Upper lobe of left lung (tissue), 4 donors: Measurements from ENCODE around the gene PRKCA.

Source experiments
- EP300 ChIP-seq, 4 donors: sonication (generic); formaldehyde crosslinking; IDR thresholded peaks; one replicate each; pipeline ENCODE4 v1.5.1; 2017; ENCODE audit warnings: antibody characterized with exemption in 4 of 4, control low read depth in 2 of 4
- POLR2A ChIP-seq, 4 donors: fragments of 450-650 bp; IDR thresholded peaks; one replicate each; pipeline ENCODE4 v1.5.1; 2016 to 2017; ENCODE audit warnings: antibody characterized with exemption in 4 of 4, mild to moderate bottlenecking in 2 of 4
- POLR2AphosphoS5 ChIP-seq, 2 donors: sonication (generic); formaldehyde crosslinking; IDR thresholded peaks; one replicate each; pipeline ENCODE4 v1.5.1; 2017; ENCODE audit warnings: antibody characterized with exemption in 2 of 2
- TF ChIP-seq, protein P1 (sequence below), 6 experiments: fragments of 450-650 bp in 4 of 6; fragments of 200-600 bp in 2 of 6; sonication (generic) in 2 of 6; IDR thresholded peaks; one replicate each; pipeline ENCODE4 v1.5.1; 2016 to 2019; ENCODE audit warnings: antibody characterized with exemption in 6 of 6

DNA sequence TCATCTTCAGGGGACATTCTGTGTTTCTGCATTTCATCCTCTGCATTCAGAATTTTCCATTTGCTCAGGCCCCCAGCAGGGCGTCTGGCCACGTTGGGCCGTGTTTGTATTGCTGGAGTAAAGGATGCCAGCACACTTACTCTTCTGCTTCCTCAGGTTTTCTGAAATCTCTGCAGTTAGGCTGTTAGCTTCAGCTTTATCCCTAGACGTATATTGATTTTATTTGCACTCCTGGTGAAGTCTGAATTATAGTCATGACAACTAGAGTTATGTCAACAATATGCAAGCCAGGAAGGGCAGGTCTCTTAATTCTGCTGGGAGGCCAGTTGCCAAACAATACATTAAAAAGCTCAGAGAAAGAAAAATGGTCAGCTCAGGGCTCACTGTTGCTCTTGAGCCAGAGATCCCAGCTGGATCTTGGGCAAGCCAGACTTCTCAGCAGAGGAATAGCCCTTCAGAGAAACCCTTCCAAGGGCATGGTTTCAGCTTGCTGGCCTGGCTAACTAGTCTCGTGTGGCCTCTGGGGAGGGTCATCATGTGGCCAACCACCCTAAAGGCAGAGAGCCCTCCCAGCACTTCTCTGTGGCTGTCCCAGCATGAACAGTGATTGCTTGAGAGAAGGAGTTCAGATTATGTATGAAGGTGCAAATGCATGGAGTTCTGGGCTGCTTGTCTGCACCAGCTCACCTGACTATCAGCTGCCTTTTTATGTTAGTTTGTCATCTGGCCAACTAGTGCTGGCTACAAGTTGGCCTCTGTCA is 422.3 kb downstream of the PRKCA start:
- TF ChIP-seq, protein P1, sequence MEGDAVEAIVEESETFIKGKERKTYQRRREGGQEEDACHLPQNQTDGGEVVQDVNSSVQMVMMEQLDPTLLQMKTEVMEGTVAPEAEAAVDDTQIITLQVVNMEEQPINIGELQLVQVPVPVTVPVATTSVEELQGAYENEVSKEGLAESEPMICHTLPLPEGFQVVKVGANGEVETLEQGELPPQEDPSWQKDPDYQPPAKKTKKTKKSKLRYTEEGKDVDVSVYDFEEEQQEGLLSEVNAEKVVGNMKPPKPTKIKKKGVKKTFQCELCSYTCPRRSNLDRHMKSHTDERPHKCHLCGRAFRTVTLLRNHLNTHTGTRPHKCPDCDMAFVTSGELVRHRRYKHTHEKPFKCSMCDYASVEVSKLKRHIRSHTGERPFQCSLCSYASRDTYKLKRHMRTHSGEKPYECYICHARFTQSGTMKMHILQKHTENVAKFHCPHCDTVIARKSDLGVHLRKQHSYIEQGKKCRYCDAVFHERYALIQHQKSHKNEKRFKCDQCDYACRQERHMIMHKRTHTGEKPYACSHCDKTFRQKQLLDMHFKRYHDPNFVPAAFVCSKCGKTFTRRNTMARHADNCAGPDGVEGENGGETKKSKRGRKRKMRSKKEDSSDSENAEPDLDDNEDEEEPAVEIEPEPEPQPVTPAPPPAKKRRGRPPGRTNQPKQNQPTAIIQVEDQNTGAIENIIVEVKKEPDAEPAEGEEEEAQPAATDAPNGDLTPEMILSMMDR (IDR thresholded peaks at IDR 0.05): no peak
- TF ChIP-seq EP300 (IDR thresholded peaks at IDR 0.05) (no peak), POLR2AphosphoS5 (IDR thresholded peaks at IDR 0.05) (no peak), POLR2A (IDR thresholded peaks at IDR 0.05) (no peak)
